Measurements from ENCODE around the gene USP6NL. TPM values are rescaled to one million over a fixed set of nuclear protein-coding genes. Genes with fewer than 3 reads are reported as not detected.

Gene USP6NL
- total and polyA plus RNA-seq, 2 of the 13 experiments (the other 11 are each of a cell fraction or from before 2014, with no cell fraction given) = 10.5 to 22.9 TPM

DNA sequence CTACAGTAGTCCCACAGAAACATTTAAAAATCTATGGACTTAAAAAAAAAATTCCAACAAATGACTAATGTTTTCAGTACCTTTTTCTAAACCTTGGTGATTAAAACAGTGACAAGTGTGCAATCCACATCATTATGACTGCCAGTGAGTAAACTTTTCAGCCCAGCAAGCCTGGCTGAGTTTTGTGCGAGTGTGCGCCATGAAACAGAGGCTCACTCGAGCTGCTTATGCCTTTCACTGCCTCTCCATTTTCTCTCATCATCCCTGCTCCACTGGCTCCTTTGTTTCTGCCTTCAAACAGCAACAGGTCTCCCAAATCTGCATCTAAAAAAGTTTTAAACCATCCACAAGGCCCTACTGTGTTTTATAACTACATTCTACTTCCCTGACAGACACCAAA lies 105.8 kb downstream of the USP6NL start:
- Histone ChIP-seq H3K27me3 (ENCODE audit: control insufficient read depth in 1 of 2, insufficient read depth in 2 of 2, low read length in 2 of 2) (no peaks in the 10 kb centered on the region), H3K4me2 (ENCODE audit: low read depth, low read length) (no peak overlapping the region), H3K4me1 (ENCODE audit: insufficient read depth, low read length) (peaks cover 7% of the 10 kb centered on the region; the same call in 1 of the 2 replicates), H3K36me3 (replicated peaks in 1 of 2; ENCODE audit: control insufficient read depth in 1 of 2, insufficient read depth in 2 of 2, low read length in 2 of 2) (peaks cover 0 to 34% of the 10 kb centered on the region in 2 experiments), H3K79me2 (ENCODE audit: insufficient read depth, low read length) (no peaks in the 10 kb centered on the region), H3K27ac (ENCODE audit: extremely low read length, insufficient read depth, low read length) (no peak overlapping the region), H4K20me1 (ENCODE audit: insufficient read depth, low read length) (no peaks in the 10 kb centered on the region), H3K9me3 (ENCODE audit: low read length) (no peaks in the 10 kb centered on the region), H2AFZ (ENCODE audit: low read length) (no peak overlapping the region), H3K4me3 (replicated peaks in 1 of 3; ENCODE audit: insufficient read depth in 1 of 3, low read depth in 2 of 3, low read length in 3 of 3) (no peak overlapping the region), H3K9ac (ENCODE audit: insufficient read depth, low read depth, low read length) (no peak overlapping the region)
- intact Hi-C loops (cut with micrococcal nuclease; ENCODE audit: unreplicated experiment) (no loop called here), in situ Hi-C loops (cut with HindIII; ENCODE audit: extremely low pct_ligation_motif_present, low pct_unique_long_range_greater_than_20kb) (loop anchor here (25.0 kb wide), 1 partner anchor 482 kb away; no protein-coding TSS in a partner anchor)
- TF ChIP-seq TP53 (CRISPR knock-in tag; conservative IDR thresholded peaks at IDR 0.05) (no peak), ZSCAN12 (CRISPR knock-in tag; IDR thresholded peaks at IDR 0.05) (no peak)
- FAIRE-seq (no peak), ATAC-seq (no peak), DNase-seq (ENCODE audit: low spot score) (no peak)
- POLR2A ChIA-PET = no interaction called here
- CTCF ChIA-PET (ENCODE audit: low intra/inter-chr PET ratio, low total read pairs) = no interaction called here
- WGBS (ENCODE audit: low lambda C conversion rate) = 100% methylated on average over 3 of the region's 3 CpGs
- BruUV-seq (replicated peaks) = no TSS peak

DNA sequence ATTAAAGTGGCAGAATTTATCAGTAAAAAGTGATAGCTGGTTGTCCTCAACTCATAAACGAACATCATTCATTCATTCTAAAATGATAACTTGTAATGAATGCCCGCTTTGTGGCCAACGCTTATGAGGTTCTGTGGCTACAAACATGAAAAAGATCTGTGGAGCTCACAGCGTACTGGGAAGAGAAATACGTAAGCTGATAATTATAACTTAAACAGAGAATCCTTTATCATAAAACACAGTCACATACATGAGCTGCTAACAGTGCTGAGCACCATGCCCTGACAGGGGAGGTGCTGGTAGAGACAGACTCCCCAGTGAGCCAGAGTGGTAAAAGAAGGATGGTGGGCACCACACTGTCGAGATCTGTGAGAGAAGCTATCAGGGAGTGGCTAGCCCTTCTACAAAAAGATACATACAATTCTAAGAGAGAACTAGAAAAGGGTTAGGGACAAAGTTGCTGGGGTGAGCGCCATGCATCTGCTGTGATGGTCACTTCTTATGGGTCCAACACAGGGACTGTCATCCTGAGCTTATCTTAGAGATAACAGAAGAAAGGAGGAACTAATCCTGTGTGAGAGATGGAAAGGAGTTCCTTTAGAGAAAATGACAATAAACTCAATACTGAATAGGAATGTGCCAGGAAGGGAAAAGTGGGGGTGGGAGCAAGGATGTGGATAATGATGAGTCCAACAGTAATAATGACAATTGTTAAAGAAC lies 106.7 kb downstream of the USP6NL start:
- no peak for FAIRE-seq
- TF ChIP-seq PHF8 (CRISPR knock-in tag; IDR thresholded peaks at IDR 0.05) = no peak
- TF ChIP-seq ATF4 (CRISPR knock-in tag; IDR thresholded peaks at IDR 0.05) = no peak
- TF ChIP-seq KDM2A (CRISPR knock-in tag; IDR thresholded peaks at IDR 0.05; ENCODE audit: borderline replicate concordance, low read depth) = no peak
- no peak for TF ChIP-seq SRSF4 (IDR thresholded peaks at IDR 0.05; ENCODE audit: low read depth, low read length, poor library complexity, severe bottlenecking)
- TF ChIP-seq MIER2 (CRISPR knock-in tag; IDR thresholded peaks at IDR 0.05) = no peak
- TF ChIP-seq RBM22 (optimal IDR thresholded peaks at IDR 0.05; ENCODE audit: low read length) = peak; percentile 52
- Histone ChIP-seq H2AFZ (ENCODE audit: low read length) (no peak overlapping the region), H4K20me1 (ENCODE audit: insufficient read depth, low read length) (no peaks in the 10 kb centered on the region), H3K27me3 (ENCODE audit: control insufficient read depth in 1 of 2, insufficient read depth in 2 of 2, low read length in 2 of 2) (no peaks in the 10 kb centered on the region), H3K27ac (ENCODE audit: extremely low read length, insufficient read depth, low read length) (no peak overlapping the region), H3K9ac (ENCODE audit: insufficient read depth, low read depth, low read length) (no peak overlapping the region), H3K4me3 (replicated peaks in 1 of 3; ENCODE audit: insufficient read depth in 1 of 3, low read depth in 2 of 3, low read length in 3 of 3) (no peak overlapping the region), H3K36me3 (replicated peaks in 1 of 2; ENCODE audit: control insufficient read depth in 1 of 2, insufficient read depth in 2 of 2, low read length in 2 of 2) (peaks cover 0 to 38% of the 10 kb centered on the region in 2 experiments), H3K9me3 (ENCODE audit: low read length) (no peaks in the 10 kb centered on the region), H3K4me1 (ENCODE audit: insufficient read depth, low read length) (peaks cover 7% of the 10 kb centered on the region; the same call in 1 of the 2 replicates), H3K79me2 (ENCODE audit: insufficient read depth, low read length) (no peaks in the 10 kb centered on the region), H3K4me2 (ENCODE audit: low read depth, low read length) (no peak overlapping the region)
- no peak for ATAC-seq
- DNase-seq (ENCODE audit: low spot score) = no peak
- in situ Hi-C loops (cut with HindIII; ENCODE audit: extremely low pct_ligation_motif_present, low pct_unique_long_range_greater_than_20kb) (loop anchor here (25.0 kb wide), 1 partner anchor 483 kb away; no protein-coding TSS in a partner anchor), intact Hi-C loops (cut with micrococcal nuclease; ENCODE audit: unreplicated experiment) (no loop called here)
- 97% methylated on average over 7 of the region's 7 CpGs for WGBS (ENCODE audit: low lambda C conversion rate)
- ChIA-PET CTCF (ENCODE audit: low intra/inter-chr PET ratio, low total read pairs) (no interaction called here), POLR2A (no interaction called here)
- BruUV-seq (replicated peaks) = no TSS peak

All from HepG2 (cell line).